Suprapubic skin (tissue), 4 donors: ENCODE measurements around the gene SERPINB6. TPM values are rescaled to one million over a fixed set of nuclear protein-coding genes. Genes with fewer than 3 reads are reported as not detected.
A peak's percentile ranks its signal among the peaks of the same experiment; 100 is the strongest.
"Not testable (repeated sequence)": the region's sequence is repeated elsewhere in the genome, so short reads cannot be mapped to it uniquely, and the experiment has no call there.

Source experiments
- DNase-seq, 2 donors: peaks; one replicate each; pipeline ENCODE4 v3.0.0-alpha.2; 2019; ENCODE audit warnings: low spot score in 2 of 2
- H3K27ac ChIP-seq: fragments of 200-600 bp; sonication (generic); one replicate; pipeline ENCODE4 v1.5.1; 2019
- H3K27me3 ChIP-seq: fragments of 200-600 bp; sonication (generic); one replicate; pipeline ENCODE4 v1.5.1; 2019
- H3K36me3 ChIP-seq: fragments of 200-600 bp; sonication (generic); one replicate; pipeline ENCODE4 v1.5.1; 2019
- H3K4me1 ChIP-seq: fragments of 200-600 bp; sonication (generic); one replicate; pipeline ENCODE4 v1.5.1; 2019
- H3K4me3 ChIP-seq: fragments of 200-600 bp; sonication (generic); one replicate; pipeline ENCODE4 v1.5.1; 2019; ENCODE audit warnings: mild to moderate bottlenecking
- H3K9me3 ChIP-seq: fragments of 200-600 bp; sonication (generic); one replicate; pipeline ENCODE4 v1.5.1; 2019
- EP300 ChIP-seq: sonication (generic); formaldehyde crosslinking; IDR thresholded peaks from one replicate; pipeline ENCODE4 v1.6.1; 2017; ENCODE audit warnings: antibody characterized with exemption
- POLR2A ChIP-seq, 2 donors: fragments of 450-650 bp; IDR thresholded peaks; one replicate each; pipeline ENCODE4 v1.6.1; 2017; ENCODE audit warnings: antibody characterized with exemption in 2 of 2, mild to moderate bottlenecking in 2 of 2, moderate library complexity in 2 of 2
- POLR2AphosphoS5 ChIP-seq, 3 donors: sonication (generic); formaldehyde crosslinking; IDR thresholded peaks; one replicate each; pipeline ENCODE4 v1.6.1; 2017; ENCODE audit warnings: antibody characterized with exemption in 3 of 3
- WGBS: methylation state at CpG from one replicate; pipeline ENCODE4 v1.1.5; 2018; 5-methylcytosine and 5-hydroxymethylcytosine counted together
- total RNA-seq, 4 donors: library from RNA; depleted of rRNA; stranded (reverse); fragments of >200 nt; gene quantifications; one replicate each; pipeline ENCODE4 v1.1.0, GENCODE V29; 2016
- TF ChIP-seq, protein P1 (sequence below), 2 donors: fragments of 200-600 bp in 1 of 2; fragments of 450-650 bp in 1 of 2; sonication (generic) in 1 of 2; IDR thresholded peaks; one replicate each; pipeline ENCODE4 v1.5.1; 2016 to 2019; ENCODE audit warnings: antibody characterized with exemption in 2 of 2, mild to moderate bottlenecking in 1 of 2, moderate library complexity in 1 of 2

Gene SERPINB6
- total RNA-seq, 4 donors from 2014 or later: 26.8 to 53.4 (median 36.8) TPM

DNA sequence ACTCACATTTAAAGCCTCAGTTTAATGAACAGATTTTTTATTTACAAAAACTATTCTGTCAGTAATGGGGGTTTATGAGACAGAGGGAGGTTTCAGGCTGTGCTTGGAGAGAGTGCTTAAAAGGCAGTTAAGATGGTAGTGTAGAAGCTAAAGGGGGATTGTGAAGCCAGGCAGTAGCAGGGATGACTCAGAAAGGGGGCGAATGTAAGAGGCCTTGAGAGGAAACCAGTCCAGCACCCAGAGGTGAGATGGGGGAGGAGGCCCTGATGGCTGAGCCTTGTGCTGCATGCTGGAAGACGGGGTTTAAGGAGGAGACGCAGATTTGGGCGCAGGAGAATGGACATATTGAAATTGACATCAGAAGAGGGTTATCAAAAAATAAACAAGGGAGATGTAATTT lies 61.6 kb downstream of the SERPINB6 start:
- no peaks in the 10 kb centered on the region for H3K36me3 ChIP-seq
- no peak overlapping the region for H3K4me3 ChIP-seq
- H3K4me1 ChIP-seq: no peaks in the 10 kb centered on the region
- no peak for DNase-seq
- no peaks in the 10 kb centered on the region for H3K27me3 ChIP-seq
- H3K9me3 ChIP-seq: no peaks in the 10 kb centered on the region
- H3K27ac ChIP-seq: no peak overlapping the region
- TF ChIP-seq POLR2AphosphoS5 (IDR thresholded peaks at IDR 0.05) (no peak), POLR2A (IDR thresholded peaks at IDR 0.05) (no peak), EP300 (no peak)
- TF ChIP-seq, protein P1, sequence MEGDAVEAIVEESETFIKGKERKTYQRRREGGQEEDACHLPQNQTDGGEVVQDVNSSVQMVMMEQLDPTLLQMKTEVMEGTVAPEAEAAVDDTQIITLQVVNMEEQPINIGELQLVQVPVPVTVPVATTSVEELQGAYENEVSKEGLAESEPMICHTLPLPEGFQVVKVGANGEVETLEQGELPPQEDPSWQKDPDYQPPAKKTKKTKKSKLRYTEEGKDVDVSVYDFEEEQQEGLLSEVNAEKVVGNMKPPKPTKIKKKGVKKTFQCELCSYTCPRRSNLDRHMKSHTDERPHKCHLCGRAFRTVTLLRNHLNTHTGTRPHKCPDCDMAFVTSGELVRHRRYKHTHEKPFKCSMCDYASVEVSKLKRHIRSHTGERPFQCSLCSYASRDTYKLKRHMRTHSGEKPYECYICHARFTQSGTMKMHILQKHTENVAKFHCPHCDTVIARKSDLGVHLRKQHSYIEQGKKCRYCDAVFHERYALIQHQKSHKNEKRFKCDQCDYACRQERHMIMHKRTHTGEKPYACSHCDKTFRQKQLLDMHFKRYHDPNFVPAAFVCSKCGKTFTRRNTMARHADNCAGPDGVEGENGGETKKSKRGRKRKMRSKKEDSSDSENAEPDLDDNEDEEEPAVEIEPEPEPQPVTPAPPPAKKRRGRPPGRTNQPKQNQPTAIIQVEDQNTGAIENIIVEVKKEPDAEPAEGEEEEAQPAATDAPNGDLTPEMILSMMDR (IDR thresholded peaks at IDR 0.05): no peak
- 89% methylated on average over 4 of the region's 4 CpGs for WGBS

DNA sequence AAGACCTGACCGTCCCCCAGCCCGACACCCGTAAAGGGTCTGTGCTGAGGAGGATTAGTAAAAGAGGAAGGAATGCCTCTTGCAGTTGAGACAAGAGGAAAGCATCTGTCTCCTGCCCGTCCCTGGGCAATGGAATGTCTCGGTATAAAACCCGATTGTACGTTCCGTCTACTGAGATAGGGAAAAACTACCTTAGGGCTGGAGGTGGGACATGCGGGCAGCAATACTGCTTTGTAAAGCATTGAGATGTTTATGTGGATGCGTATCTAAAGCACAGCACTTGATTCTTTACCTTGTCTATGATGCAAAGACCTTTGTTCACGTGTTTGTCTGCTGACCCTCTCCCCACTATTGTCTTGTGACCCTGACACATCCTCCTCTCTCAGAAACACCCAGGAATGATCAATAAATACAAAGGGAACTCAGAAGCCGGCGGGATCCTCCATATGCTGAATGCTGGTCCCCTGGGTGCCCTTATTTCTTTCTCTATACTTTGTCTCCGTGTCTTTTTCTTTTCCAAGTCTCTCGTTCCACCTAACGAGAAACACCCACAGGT lies 62.2 kb downstream of the SERPINB6 start:
- not testable (repeated sequence) for DNase-seq, H3K9me3 ChIP-seq, H3K4me1 ChIP-seq, H3K4me3 ChIP-seq, H3K36me3 ChIP-seq, H3K27ac ChIP-seq, H3K27me3 ChIP-seq
- 87% methylated on average over 16 of the region's 16 CpGs for WGBS

DNA sequence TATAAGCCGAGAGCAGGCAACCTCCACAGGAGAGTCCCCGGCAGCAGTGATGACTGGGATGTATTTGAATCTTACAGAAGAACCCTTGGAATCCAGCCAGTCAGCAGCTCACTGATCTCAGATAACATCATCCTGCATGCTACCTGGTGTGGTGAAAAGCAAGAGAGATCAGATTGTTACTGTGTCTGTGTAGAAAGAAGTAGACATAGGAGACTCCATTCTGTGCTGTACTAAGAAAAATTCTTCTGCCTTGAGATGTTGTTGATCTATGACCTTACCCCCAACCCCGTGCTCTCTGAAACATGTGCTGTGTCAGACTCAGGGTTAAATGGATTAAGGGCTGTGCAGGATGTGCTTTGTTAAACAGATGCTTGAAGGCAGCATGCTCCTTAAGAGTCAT lies 62.9 kb downstream of the SERPINB6 start:
- not testable (repeated sequence) for H3K27me3 ChIP-seq, H3K27ac ChIP-seq, H3K9me3 ChIP-seq, DNase-seq, H3K4me3 ChIP-seq, H3K4me1 ChIP-seq, H3K36me3 ChIP-seq
- 31% methylated on average over 3 of the region's 3 CpGs for whole genome bisulfite sequencing

DNA sequence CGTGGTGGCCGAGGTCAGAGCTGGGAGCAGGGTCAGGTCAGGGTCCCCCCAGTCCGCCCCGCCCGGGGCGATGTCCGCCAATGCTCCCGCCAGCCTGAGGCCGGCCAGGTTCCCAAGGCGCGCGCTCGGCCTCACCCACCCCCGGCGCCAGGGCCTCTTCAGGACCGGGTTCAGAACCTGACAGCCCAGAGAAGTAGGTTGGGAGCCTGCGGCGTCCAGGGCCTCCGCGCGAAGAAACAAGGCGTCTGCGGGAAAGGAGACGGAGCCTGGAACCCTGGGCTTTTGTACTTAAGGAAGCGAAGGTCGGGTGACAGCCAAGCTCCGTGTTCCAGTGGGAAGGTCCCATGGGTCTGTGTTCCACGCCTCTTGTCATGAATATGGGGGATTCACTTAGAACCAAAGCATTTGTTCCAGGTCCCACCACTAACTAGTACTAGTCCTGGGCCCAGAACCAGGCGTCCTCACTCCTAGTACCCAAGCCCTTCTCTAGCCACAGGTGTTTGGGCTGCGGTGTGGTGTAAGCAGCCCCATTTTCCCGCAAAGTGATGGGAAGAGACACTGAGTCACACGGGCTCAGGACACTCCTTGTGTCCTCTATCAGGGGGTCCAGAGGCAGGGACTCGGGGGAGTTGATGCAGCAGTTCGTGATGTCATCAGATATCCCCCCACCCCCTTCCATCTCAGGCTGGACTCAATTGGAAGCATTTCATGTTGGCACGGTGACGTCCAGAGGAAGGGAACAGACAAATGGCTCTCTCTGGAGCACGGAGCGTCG lies 67.8 kb downstream of the SERPINB6 start:
- not testable (repeated sequence) for DNase-seq, H3K27me3 ChIP-seq, H3K9me3 ChIP-seq, H3K36me3 ChIP-seq
- 74% methylated on average over 7 of the region's 39 CpGs for WGBS
- Histone ChIP-seq H3K4me3 (peak overlapping the region; percentile 66), H3K27ac (peak overlapping the region; percentile 78), H3K4me1 (peaks cover 30% of the 10 kb centered on the region)

DNA sequence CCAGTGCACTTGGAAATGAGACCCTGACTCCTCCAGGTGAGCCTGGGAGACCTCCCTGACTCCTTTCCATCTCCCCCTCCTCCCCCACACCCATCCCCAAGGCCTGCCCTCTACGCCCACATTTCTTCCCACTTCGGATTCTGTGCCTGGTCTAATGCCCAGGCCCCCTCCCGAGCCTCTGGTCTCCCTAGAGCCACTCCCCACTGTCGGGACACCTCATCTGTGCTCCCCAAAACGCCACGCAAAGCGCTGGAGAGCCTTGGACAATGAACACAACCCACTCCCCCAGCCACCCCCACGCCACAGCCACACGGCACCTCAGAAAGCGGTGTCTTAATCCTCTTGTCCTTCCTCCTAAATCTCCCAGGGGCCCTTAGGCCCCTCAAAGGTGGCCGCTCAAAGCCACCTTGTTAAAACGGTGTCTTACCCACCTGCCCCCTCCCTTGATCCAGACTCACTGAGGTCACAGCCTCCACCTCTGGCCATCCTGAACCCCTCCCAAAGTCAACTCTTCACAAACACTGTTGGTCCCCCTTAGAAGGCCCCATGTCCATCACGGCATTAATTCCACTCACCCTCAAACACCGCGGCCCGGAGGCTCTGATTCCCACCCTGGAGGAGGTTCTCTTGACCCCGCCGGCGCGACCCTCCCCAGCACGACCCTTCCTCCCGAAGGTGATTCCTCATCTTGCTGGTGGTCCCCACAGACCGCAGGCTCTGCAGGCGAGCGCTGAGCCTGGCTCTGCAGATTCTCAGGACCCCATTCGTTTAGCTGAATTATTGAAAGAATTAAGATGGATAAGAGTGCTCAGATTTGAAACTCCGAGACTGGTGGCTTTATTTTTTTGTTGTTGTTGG lies 69.5 kb downstream of the SERPINB6 start:
- H3K9me3 ChIP-seq: not testable (repeated sequence)
- Histone ChIP-seq H3K4me3 (peak overlapping the region; percentile 66), H3K27ac (peak overlapping the region; percentile 14)

DNA sequence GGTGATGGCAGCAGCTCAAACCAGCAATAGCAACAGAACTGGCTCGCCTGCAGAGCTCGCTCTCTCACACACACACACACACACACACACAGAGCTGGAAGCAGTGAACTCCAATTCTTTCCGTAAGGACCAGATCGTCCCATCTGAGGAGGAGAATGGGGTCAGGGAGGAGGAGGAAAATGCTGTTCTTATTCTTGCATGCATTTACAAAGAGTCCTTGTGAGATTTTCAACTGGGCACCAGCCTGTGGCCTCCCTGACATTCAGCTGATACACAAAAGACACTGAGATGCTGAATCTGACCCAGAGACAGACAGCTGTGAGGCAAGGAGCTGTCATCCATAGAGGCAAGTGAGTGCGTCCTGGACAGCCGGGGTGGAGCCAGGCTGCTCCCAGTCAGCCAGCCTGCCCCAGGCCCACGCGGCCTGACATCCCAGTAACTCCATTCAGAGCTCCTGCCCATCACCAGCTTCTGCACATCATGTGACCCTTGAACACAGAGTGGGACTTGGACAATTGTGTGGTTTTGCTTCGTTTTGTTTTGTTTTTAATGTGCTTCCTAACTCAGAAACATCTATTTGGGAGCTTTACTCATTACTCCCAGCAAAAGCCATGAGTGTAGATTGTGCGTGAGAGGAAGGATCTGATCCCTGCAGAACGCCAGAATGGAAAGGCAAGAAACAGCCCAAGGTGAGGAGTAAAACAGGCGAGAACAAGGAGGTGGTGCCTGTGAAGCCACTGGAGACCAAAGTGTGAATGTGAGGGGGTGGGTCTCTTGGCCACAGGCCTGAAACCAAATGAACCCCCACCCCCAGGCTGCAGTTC lies 70.3 kb downstream of the SERPINB6 start:
- WGBS: 72% methylated on average over 12 of the region's 12 CpGs
- peak overlapping the region; percentile 66 for H3K4me3 ChIP-seq
- peak overlapping the region; percentile 3 for H3K27ac ChIP-seq
- H3K9me3 ChIP-seq: no peaks in the 10 kb centered on the region
- peaks cover 30% of the 10 kb centered on the region for H3K4me1 ChIP-seq
- no peak for TF ChIP-seq EP300
- no peak for TF ChIP-seq POLR2AphosphoS5 (IDR thresholded peaks at IDR 0.05)
- no peak for TF ChIP-seq POLR2A (IDR thresholded peaks at IDR 0.05)
- TF ChIP-seq, protein P1 (IDR thresholded peaks at IDR 0.05): no peak
- H3K36me3 ChIP-seq: peaks cover 1% of the 10 kb centered on the region
- DNase-seq: no peak
- H3K27me3 ChIP-seq: no peaks in the 10 kb centered on the region

More for the DNA sequence above, 69.5 kb downstream of the SERPINB6 start:
- peaks cover 30% of the 10 kb centered on the region for H3K4me1 ChIP-seq
- not testable (repeated sequence) for H3K27me3 ChIP-seq, H3K36me3 ChIP-seq, DNase-seq
- 66% methylated on average over 27 of the region's 27 CpGs for WGBS
